ENCODE results near the gene CHCHD1.
"Not testable (repeated sequence)": the region's sequence is repeated elsewhere in the genome, so short reads cannot be mapped to it uniquely, and the experiment has no call there.

The CHCHD1 gene

DNA sequence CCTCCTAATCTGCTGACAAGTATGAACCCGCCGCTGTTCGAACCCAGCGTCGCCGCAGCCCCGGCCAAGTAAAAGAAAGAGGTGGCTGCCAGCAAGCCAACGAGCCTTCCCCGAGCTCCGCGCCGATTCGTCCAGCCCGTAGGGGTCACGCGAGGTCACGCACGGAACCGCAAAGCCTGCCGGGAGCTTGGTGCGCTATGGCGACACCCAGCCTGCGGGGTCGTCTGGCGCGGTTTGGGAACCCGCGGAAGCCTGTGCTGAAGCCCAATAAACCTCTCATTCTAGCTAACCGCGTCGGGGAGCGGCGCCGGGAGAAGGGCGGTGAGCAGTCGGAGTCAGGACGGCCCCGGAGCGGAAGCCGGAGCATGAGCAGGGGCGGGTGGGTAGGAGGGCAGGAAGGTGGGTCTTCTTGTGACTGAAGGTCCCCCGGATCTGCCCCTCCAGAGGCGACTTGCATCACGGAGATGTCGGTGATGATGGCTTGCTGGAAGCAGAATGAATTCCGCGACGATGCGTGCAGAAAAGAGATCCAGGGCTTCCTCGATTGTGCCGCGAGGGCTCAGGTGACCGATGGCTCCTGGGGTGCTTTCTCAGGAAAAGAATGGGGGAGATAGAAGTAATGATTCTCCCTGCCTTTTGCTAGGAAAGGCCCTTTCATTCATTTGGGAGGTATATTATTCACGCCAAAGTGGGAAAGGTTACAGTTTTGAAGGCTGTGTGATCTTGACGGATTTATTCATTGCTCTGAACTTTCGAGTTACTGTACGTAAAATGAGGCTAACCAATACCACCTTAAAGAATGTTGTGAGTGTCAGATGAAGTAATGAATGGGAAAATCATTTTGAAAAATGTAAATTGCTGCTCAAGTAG is at the start of gene CHCHD1:
TSS of gene CHCHD1 (plus strand) at position 170 of the 870 bp plus-strand sequence. CDS start at position 198, 28 bp downstream.
- peak; percentile 78 to 81 for ATAC-seq

DNA sequence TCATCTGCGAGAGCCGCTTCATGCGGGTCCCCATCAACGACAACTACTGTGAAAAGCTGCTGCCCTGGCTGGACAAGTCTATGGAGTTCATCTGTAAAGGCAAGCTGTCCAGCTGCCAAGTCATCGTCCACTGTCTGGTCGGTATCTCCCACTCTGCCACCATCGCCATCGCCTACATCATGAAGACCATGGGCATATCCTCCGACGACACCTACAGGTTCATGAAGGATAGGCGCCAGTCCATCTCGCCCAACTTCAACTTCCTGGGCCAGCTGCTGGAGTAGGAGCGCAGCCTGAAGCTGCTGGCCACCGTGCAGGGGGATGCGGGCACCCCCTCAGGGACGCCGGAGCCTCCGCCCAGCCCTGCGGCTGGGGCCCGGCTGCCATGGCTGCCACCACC is 49.4 kb upstream of the CHCHD1 start:
- no peak for ATAC-seq

DNA sequence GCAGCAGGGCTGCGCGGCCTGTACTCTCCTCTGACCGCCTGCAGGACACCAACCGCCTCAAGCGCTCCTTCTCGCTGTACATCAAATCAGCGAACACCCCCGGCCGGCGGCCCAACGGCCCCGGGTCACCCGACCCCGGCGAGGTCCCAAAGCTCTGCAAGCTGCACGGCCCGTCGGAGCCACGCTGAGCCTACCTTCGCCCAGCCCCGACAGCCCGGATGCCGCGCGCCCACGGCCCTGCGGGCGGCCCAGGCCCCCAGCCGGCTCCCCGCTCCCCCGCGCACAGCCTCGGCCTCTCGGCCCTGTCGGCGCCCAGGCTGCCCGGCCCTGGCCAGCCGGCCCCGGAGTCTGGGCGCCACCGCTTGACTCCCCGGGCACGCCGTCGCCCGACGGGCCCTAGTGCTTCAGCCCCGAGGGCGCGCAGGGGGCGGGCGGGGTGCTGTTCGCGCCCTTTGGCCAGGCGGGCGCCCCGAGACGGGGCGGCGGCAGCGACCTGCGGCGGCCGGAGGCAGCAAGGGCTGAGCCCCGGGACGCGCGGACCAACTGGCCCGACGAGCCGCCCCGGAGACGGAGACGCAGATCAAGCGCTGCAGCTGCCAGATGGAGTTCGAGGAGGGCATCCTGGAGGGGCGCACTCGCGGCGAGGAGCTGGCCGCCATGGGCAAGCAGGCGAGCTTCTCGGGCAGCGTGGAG is 48.8 kb upstream of the CHCHD1 start:
- no peak for ATAC-seq

DNA sequence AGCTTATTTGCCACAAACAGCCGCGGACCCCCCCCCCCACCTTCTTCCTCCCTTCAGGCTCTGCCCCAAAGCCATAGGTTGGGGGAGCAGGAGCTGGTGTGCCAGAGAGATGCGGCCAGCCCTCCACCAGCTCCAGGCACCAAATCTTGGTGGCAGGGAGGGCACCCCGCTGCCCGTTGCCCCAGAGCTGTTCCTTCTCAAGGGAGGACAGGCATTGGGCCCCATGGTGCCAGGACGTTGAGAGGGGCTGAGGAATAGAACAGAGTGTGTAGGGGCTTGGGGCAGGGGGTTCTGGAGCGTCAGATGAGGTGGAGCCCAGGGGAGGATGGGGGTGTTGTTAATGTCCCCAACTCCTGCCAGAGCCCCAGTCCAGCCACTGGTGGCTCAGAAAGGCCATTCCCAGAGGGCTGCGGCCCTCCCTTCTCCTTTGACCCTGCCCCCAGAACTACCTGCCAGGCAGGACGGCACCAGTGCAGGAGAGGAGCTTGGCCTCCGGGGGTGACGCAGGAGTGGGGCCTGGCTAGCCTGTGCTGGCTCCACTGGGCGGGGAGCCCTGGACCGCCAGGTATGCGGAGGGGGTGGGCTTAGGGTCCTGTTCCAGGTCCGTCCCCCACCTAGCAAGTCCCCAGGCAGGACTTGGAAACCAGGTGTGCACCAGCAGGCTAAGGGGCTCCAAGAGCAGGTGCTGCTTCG is 47.7 kb upstream of the CHCHD1 start:
- no peak for ATAC-seq

DNA sequence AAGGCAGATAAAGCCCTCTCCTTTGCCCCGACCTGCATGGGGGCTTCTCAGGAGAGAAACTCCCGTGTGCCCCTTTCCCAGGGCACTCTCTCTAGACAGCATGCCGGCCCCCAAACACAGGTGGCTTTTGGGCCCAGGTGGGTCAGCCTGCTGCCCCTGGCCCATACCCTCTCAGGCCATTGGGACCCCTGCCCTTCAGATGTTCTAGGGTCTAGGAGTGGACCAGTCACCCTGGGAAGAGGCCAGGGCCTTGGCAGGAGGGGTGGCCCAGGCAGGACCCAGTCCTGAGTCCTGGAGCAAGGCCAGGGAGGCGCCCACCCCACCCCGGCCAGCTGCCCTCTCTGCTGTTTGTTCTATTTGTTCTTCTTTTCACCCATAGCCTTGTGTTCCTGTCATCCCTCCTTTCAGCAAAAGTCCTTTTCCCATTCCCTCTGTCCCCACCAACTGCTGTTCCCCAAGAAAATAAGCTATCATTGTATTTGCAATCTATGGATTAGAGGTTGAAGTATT is 47.0 kb upstream of the CHCHD1 start:
- ATAC-seq = no peak

DNA sequence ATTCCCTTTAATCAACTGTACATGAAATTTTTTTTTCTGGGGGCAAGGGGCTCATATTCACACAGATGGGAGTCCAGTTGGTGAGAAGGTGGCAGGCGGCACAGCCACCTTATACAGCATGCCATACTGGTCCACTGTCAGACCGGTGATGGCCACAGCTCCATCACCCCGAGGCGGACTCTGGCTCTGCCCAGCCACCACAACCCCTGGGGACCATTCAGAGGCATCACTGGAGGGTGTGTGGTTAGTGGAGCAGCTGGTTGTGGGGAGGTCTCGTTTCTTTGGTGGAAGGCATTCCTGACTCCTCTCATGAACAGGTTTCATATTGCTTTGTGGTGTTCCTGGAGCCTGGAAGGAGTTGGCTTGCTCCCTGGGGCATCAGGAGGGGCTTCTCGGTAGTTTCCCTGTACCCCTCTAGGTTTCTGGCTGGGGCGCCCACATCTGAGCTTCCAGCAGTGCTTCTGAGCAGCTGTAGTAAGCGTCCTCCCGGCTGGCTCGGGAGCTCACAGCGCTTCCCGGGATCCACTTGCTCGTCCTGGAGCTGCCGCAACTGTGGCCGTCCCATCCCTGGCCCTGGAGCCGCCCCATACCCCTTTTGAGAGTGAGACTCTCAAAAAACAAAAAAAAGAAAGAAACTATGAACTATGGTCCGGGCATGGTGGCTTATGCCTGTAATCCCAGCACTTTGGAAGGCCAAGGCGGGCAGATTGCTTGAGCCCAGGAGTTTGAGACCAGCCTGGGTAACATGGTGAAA is 41.2 kb upstream of the CHCHD1 start:
- not testable (repeated sequence) for ATAC-seq

DNA sequence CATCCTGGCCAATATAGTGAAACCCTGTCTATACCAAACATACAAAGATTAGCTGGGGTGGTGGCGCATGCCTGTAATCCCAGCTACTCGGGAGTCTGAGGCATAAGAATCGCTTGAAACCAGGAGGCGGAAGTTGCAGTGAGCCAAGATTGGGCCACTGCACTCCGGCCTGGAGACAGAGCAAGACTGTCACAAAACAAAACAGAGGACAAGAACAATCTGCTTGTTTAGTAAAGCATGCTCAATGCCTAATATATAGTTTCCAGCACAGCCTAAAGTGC is 39.5 kb upstream of the CHCHD1 start:
- ATAC-seq = no peak

DNA sequence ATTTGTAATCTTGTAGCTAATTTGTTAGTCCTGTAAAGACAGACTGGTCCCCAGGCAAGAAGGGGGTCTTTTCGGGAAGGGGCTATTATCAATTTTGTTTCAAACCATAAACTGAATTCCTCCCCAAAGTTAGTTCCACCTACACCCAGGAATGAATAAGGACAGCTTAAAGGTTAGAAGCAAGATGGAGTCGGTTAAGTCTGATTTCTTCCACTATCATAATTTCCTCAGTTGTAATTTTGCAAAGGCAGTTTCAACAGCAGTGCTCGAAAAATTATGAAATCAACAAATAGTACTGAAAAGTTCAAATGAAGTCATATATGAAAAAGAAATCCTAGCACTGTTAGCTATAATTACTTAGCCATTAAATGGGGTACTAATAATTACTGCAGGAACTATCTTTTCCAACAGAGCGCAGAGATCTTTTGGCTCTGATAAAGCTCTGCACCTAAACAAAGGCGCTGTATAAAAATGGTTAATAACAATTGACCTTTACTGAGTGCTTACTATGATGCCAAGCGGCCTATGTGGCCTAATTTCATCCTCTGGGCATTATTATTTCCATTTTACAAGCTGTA is 38.4 kb upstream of the CHCHD1 start:
- ATAC-seq = no peak

DNA sequence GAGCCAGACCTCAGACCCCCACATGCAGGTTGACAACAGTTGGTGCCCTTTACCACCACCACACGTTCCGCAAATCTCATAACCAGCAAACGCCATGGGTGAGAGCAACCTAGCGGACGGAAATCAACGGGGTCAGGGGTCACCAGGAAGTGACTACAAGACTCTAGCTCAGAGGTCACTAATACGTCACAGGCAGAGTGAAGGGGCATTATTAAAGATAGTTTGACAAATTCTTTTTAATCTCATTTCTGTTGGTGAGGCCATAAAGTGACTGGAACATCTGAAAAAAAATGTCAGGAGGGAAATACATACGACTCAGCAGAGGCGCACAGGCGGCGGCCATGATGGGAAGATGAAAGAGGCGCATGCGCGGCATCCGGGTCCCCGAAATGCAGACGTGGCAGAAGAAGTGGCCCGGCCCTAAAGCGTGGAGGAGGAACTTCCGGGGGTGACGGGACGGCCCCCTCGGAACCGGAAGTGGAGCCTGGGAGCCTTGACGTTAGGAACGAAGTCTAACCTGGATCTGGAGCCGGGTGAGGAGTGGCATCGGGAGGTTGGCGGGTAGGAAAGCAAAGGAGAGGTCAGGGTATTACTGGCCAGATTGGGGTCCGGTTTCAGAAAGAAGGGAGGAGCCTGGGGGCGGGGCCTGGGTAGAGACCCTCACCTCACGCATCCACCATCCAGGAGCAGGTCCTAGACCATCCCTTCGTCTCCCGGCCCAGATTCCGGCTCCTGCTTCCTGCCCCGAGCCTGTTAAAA is 37.8 kb upstream of the CHCHD1 start, which contains the start of gene SEC24C:
TSS of gene SEC24C (plus strand) at position 468 of the 759 bp plus-strand sequence. CDS start 2,461 bp downstream, outside the sequence.
- ATAC-seq = peak; percentile 90 to 91

DNA sequence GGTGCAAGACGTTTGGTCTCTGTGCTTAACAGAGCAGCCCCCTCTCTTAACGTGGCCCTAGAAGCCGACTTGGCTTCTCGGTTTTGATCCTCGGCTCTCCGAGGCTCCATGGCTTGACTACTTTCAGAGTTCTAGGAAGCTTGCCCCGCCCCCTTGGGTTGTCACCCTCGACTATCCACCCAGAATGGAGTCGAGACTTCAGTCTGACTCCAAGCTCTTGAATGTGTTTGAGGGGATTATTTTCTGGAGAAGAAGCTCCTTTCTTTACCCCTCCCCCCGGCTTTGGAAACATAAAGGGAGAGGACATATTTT is 37.2 kb upstream of the CHCHD1 start:
- ATAC-seq = peak; percentile 31 to 40

DNA sequence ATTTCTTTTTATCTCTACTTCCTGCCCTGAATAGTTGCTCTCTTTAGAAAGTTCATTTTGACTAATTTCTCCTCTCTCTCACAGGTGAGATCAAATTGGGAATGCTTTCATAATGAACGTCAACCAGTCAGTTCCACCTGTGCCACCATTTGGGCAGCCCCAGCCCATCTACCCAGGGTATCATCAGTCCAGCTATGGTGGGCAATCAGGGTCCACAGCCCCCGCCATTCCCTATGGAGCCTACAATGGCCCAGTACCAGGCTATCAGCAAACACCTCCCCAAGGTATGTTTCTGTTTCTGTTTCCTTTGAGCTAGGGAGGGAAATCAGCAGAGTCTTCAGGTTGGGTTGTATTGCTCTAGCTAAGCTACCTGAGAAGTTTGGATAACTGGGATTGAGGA is 35.1 kb upstream of the CHCHD1 start:
- no peak for ATAC-seq

DNA sequence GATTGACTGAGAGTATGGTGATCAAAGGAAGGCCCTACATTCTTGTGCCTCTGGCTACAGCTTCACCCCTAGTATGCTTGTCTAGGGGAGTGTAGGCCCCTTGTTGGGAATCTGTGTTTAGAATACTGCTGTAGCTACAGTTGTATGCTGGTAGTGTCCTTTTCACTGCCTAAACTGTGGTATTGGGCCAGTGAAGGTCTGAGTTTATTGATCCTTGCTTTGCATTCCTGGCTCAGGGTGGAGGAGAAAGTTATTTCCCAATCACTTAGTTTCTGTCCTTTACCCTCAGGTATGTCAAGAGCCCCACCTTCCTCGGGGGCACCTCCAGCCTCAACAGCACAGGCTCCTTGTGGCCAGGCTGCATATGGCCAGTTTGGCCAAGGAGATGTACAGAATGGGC is 31.0 kb upstream of the CHCHD1 start:
- no peak for ATAC-seq

DNA sequence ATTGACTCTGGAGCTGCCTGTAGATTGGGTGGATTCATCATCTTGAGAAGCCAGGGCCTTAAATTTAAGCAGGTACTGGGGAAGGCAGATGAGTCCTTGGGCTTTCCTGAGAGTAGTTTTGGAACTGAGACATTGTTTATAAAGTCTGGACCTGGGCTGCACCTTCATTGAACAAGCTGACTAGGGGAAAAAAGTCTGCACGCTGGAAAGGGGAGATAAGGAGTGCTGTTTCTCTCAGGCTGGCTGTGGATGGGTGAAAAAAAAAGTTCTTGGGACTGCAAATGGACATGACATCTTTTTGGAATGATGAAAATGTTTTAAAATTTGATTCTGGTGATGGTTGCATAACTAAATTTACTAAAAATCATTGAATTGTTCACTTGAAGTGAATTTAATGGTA is 25.7 kb upstream of the CHCHD1 start:
- ATAC-seq = no peak

DNA sequence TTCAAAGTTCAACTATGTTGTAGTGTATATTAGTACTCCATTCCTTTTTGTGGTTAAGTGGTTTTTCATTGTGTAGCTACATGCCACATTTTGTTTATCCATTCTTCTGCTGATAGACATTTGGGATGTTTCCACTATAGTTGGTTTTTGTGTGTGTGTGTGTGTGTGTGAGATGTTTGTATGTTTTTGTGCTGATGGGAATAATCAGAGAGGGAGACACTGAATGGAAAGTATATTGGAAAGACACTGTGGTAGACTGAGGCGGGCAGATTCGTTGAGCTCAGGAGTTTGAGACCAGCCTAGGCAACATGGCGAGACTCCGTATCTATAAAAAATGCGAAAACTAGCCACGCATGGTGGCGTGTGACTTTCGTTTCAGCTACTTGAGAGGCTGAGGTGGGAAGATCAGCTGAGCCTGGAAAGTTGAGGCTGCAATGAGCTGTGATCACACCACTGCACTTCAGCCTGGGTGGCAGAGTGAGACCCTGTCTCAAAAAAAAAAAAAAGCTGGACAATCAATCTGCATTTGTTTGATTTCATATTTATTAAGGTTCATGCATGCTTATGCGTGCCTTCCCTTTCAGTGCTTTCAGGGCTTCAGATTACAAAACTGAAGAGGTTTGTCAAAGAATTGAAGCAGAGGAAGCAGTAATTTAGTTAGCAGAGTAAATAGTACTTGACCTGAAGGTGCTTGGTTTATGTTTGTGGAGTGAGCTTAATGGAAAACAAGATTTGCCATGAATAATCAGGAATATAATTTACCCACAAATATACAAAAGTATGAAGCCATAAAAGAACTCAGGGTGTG is 22.9 kb upstream of the CHCHD1 start:
- no peak for ATAC-seq

DNA sequence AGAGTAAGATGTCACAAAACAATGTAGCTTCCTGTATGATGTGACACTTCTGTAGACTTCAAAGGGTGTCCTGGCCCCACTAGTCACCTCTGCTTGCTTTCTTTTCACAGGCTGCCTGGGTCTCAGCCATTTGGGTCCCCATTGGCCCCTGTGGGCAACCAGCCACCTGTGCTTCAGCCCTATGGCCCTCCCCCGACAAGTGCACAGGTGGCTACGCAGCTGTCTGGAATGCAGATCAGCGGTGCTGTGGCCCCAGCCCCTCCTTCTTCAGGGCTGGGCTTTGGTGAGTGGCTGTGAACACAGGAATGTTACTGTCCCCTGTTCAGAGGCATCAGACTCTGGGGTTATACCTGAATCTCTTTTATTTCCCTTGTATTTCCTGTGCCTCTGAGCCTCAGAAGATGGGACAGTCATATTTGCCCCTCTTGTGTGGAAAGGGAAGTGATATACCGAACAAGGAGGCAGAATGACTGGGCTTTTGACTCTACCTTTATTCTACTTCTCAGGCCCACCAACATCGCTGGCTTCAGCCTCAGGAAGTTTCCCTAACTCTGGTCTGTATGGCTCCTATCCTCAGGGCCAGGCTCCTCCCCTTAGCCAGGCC is 22.2 kb upstream of the CHCHD1 start:
- ATAC-seq = peak; percentile 76 to 81

DNA sequence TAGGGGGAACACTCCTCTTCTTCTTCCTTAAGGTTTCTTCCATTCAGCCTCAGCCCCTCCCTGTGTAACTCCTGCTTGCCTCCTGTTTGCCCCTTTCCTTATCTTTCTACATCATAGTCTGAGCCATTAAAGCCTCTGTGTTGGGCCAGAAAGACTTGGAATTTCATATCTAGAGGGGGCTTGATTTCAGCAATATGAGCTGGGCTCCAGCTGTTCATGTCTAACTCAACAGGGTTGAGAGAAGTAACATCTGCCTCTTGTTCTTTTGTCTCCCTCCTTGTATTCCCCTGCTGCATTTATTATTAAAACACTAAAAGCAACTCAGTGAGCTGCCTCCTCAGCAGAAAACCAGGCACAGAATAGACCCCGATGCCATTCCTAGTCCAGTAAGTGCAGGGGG is 20.1 kb upstream of the CHCHD1 start:
- no peak for ATAC-seq

DNA sequence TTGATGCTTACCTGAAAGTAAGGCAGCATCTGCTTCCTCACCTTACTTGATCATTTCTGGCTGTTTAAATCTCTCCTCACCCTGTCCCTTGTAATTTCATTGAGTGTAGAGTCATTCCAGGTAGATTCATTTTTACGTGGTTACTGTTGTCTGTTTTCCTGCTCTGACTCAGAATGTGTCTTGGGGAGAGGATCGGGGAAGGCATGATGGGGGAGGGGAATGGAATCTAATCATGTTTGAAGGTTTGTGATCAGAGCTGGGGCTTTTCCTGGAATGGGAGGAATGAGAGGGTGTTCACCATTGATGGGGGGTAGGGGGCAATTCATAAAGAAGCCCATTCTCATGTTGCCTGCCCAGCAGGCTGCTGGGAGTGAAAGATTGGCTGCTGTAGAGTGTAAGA is 18.9 kb upstream of the CHCHD1 start:
- ATAC-seq = peak in 1 of 2 donors; percentile 52

DNA sequence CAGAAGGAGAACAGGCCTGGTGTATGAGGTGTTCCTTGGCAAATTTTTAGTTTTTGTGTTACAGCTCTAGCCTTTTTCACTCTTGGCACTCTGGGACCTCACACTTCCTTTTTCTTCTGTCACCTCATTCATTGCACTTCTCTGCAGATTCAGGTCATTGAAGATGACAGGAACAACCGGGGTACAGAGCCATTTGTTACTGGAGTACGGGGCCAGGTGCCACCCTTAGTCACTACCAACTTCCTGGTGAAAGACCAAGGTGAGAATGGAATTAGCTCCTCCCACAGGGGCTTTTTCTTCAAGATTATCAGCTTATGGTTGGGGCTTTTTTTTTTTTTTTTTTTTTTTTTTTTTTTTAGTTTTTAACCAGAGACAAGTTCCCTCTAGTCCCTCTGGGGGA is 18.5 kb upstream of the CHCHD1 start:
- ATAC-seq = peak in 1 of 2 donors; percentile 11

DNA sequence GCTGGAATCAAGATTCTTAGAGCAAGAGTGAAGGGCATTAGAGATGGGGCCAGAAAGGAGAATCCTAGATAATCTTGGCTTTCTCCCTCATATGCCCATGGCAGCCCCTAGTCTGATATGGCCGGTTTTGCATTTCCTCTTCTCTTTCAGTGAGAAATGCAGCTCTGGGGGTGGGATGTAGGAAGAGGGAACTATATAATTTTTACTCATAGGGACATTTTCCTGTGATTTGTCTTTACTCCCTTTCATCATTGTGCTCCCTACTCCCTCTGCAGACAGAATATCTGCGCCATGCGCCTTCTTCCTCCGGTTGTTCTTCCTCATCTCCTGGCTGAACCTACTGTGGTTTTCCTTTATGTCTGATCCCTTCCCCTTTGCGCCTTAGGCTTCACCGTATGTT is 16.8 kb upstream of the CHCHD1 start:
- no peak for ATAC-seq

DNA sequence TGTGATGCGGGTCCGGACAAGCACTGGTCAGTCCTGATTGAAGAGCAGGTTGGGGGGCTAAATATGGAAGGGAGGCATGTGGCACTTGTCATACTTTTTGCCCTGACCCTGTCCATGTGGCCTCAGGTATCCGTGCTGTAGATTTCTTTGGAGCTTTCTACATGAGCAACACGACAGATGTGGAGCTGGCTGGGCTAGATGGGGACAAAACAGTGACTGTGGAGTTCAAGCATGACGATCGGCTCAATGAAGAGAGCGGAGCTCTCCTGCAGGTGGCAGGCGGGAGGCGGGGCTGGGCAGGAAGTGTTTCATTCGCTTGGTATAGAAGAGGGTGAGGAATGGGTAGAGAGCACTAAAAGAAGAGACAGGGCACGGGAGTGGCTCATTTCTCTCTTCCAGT is 13.0 kb upstream of the CHCHD1 start:
- peak; percentile 18 to 21 for ATAC-seq

All from activated CD4-positive, CD25-positive, alpha-beta regulatory T cell treated with anti-CD3 and anti-CD28 coated beads, Interleukin-2, amount 50 U/mL, for 24 hours (primary cell).